B cell (primary cell): ENCODE data around the gene CCR6. TPM values are rescaled to one million over a fixed set of nuclear protein-coding genes. Genes with fewer than 3 reads are reported as not detected.

Experiments
- ATAC-seq: fragments of 200-7000 bp; cut with Tn5 transposase; one replicate; pipeline ENCODE4 v1.10.0; 2021; ENCODE audit warnings: low read depth, mild to moderate bottlenecking, moderate number of reproducible peaks, moderate library complexity
- CTCF ChIA-PET: fragments of 350-600 bp; sonication (Branson Sonifier 250); formaldehyde crosslinking; loops from one replicate; lab custom pipeline; 2021; ENCODE audit warnings: antibody characterized with exemption, inconsistent platforms; lab: Charles Lee
- POLR2A ChIA-PET: fragments of 350-600 bp; sonication (Branson Sonifier 250); formaldehyde crosslinking; loops from one replicate; lab custom pipeline; 2021; ENCODE audit warnings: antibody characterized with exemption; lab: Charles Lee
- DNase-seq: peaks from one replicate; pipeline ENCODE4 v3.0.0; 2013
- H2AFZ ChIP-seq: 2 replicates; pipeline ENCODE4 v1.6.1; 2012; ENCODE audit warnings: mild to moderate bottlenecking, low read depth, low read length; ENCODE audit not compliant: insufficient read depth, poor library complexity, severe bottlenecking
- H3K27ac ChIP-seq, 2 donors: 1 replicate in 1 of 2; 2 replicates in 1 of 2; pipeline ENCODE4 v1.5.1; 2012 to 2013; ENCODE audit warnings: low read length in 2 of 2, mild to moderate bottlenecking in 2 of 2, moderate library complexity in 1 of 2
- H3K27me3 ChIP-seq, 4 experiments: fragments of 200-600 bp in 1 of 4; sonication (generic) in 1 of 4; replicated peaks in 1 of 4; 1 replicate in 2 of 4; 2 replicates in 2 of 4; pipeline versions ENCODE4 v1.6.1 to v1.7.0; 2013 to 2016; ENCODE audit warnings: low read length in 3 of 4, mild to moderate bottlenecking in 2 of 4, mixed read lengths in 1 of 4, moderate library complexity in 1 of 4; ENCODE audit not compliant: insufficient read depth in 4 of 4, control insufficient read depth in 3 of 4; ENCODE audit errors: control extremely low read depth in 1 of 4
- H3K36me3 ChIP-seq, 2 experiments: replicated peaks in 1 of 2; 1 replicate in 1 of 2; 2 replicates in 1 of 2; pipeline versions ENCODE4 v1.6.1 to v1.7.1; 2013; ENCODE audit warnings: low read length in 1 of 2; ENCODE audit not compliant: insufficient read depth in 2 of 2, control insufficient read depth in 1 of 2; ENCODE audit errors: control extremely low read depth in 1 of 2, extremely low read depth in 1 of 2
- H3K4me1 ChIP-seq, 2 donors: fragments of 200-600 bp in 1 of 2; sonication (generic) in 1 of 2; 1 replicate in 1 of 2; 2 replicates in 1 of 2; pipeline versions ENCODE4 v1.5.1 to v1.6.1; 2013 to 2017; ENCODE audit warnings: low read length in 2 of 2; ENCODE audit not compliant: control insufficient read depth in 2 of 2, insufficient read depth in 2 of 2
- H3K4me2 ChIP-seq: replicated peaks from 2 replicates; pipeline ENCODE3; 2012; ENCODE audit warnings: mild to moderate bottlenecking, low read depth, low read length; ENCODE audit not compliant: poor library complexity, severe bottlenecking
- H3K4me3 ChIP-seq, 5 experiments: fragments of 200-600 bp in 1 of 5; sonication (generic) in 1 of 5; 1 replicate in 3 of 5; 2 replicates in 2 of 5; pipeline versions ENCODE4 v1.5.1 to v1.7.0; 2011 to 2016; ENCODE audit warnings: low read length in 4 of 5, mild to moderate bottlenecking in 4 of 5, low read depth in 2 of 5, control low read depth in 1 of 5, moderate library complexity in 1 of 5; ENCODE audit not compliant: insufficient read depth in 1 of 5; ENCODE audit errors: control extremely low read depth in 1 of 5, extremely low read depth in 1 of 5
- H3K79me2 ChIP-seq: fragments of 200-600 bp; sonication (generic); one replicate; pipeline ENCODE4 v1.6.0; 2016; ENCODE audit warnings: low read length; ENCODE audit not compliant: control insufficient read depth, insufficient read depth
- H3K9ac ChIP-seq: fragments of 200-600 bp; sonication (generic); 2 replicates; pipeline ENCODE4 v1.6.1; 2017; ENCODE audit warnings: mild to moderate bottlenecking, low read length, moderate library complexity
- H3K9me3 ChIP-seq, 3 donors: one replicate each; pipeline versions ENCODE4 v1.6.1 to v1.7.1; 2013; ENCODE audit warnings: low read length in 2 of 3; ENCODE audit not compliant: control insufficient read depth in 2 of 3, insufficient read depth in 1 of 3; ENCODE audit errors: control extremely low read depth in 1 of 3
- H4K20me1 ChIP-seq: 2 replicates; pipeline ENCODE4 v1.6.0; 2012; ENCODE audit warnings: mild to moderate bottlenecking, low read length; ENCODE audit not compliant: insufficient read depth, control insufficient read depth, poor library complexity, severe bottlenecking
- H3K27ac Mint-ChIP-seq: one replicate; pipeline ENCODE4 v1.8.0; 2021; ENCODE audit warnings: mixed read lengths
- H3K27me3 Mint-ChIP-seq: one replicate; pipeline ENCODE4 v1.8.0; 2021; ENCODE audit warnings: mixed read lengths
- H3K4me1 Mint-ChIP-seq: one replicate; pipeline ENCODE4 v1.8.0; 2021; ENCODE audit warnings: mixed read lengths
- H3K4me3 Mint-ChIP-seq: one replicate; pipeline ENCODE4 v1.8.0; 2021; ENCODE audit warnings: mixed read lengths
- H3K9me3 Mint-ChIP-seq: one replicate; pipeline ENCODE4 v1.8.0; 2022; ENCODE audit warnings: mixed read lengths; ENCODE audit not compliant: insufficient read depth
- CTCF ChIP-seq: fragments of 200-600 bp; IDR thresholded peaks from one replicate; pipeline ENCODE4 v1.8.0; 2022; ENCODE audit warnings: antibody characterized with exemption, mild to moderate bottlenecking
- EZH2 ChIP-seq: IDR thresholded peaks from 2 replicates; pipeline ENCODE4 v1.6.1; 2012; ENCODE audit warnings: borderline replicate concordance, low read depth, mild to moderate bottlenecking, moderate library complexity, low read length; ENCODE audit not compliant: insufficient read depth, poor library complexity, severe bottlenecking
- WGBS: methylation state at CpG from one replicate; pipeline ENCODE4 v1.1.5; 2013; ENCODE audit warnings: missing lambda C conversion rate; ENCODE audit not compliant: insufficient coverage; 5-methylcytosine and 5-hydroxymethylcytosine counted together
- intact Hi-C: fragments of 100-400 bp; cut with micrococcal nuclease; formaldehyde crosslinking; loops from one replicate; pipeline ENCODE4 v1.10.0; 2022
- polyA plus RNA-seq: library from polyadenylated mRNA; depleted of rRNA; stranded (reverse); fragments of >200 nt; gene quantifications from 2 replicates; pipeline ENCODE4 v1.2.3, GENCODE V29; 2012
- total RNA-seq, 2 donors: library from RNA; stranded (reverse); fragments of 120-200 nt in 1 of 2; gene quantifications; 1 replicate in 1 of 2; 2 replicates in 1 of 2; pipeline versions ENCODE4 v1.2.3 to v1.2.4, GENCODE V29; 2013 to 2022

Gene CCR6
- total and polyA plus RNA-seq, 2 donors (not counting 1 experiment from before 2014, with no cell fraction given), result 18.2 to 30.9 TPM

GRCh38 chr6:167077241-167077932, 45.5 kb upstream of the CCR6 start:
- intact Hi-C loops, result loop anchor here (5.0 kb wide), 1 partner anchor 290 kb away; no protein-coding TSS in a partner anchor
- Histone ChIP-seq H3K4me3 (no peak overlapping the region), H3K9me3 (peaks cover 0 to 8% (median 3%) of the 10 kb centered on the region in 3 donors), H3K4me1 (peaks cover 51 to 52% of the 10 kb centered on the region in 2 donors), H2AFZ (no peak overlapping the region), H3K27me3 (no peaks in the 10 kb centered on the region), H3K4me2 (no peak overlapping the region), H3K79me2 (peaks cover 5% of the 10 kb centered on the region), H3K27ac (no peak overlapping the region), H3K36me3 (no peaks in the 10 kb centered on the region), H3K9ac (no peak overlapping the region), H4K20me1 (no peaks in the 10 kb centered on the region)
- CTCF ChIA-PET, result interaction anchor here (0.6 to 4.6 kb wide), 6 partner anchors 17 to 66 kb away, joined by 3 to 29 read pairs (median 4); no protein-coding TSS in a partner anchor
- no peaks in the 10 kb centered on the region for H3K27me3 Mint-ChIP-seq
- peak overlapping the region; percentile 77 for H3K27ac Mint-ChIP-seq
- TF ChIP-seq CTCF (no peak), EZH2 (no peak)
- H3K4me3 Mint-ChIP-seq, result no peak overlapping the region
- ATAC-seq (no peak), DNase-seq (no peak)
- 93% methylated on average over 11 of the region's 15 CpGs for WGBS
- POLR2A ChIA-PET, result interaction anchor here (1.0 to 1.7 kb wide), 2 partner anchors 10 to 16 kb away, joined by 3 to 4 read pairs; no protein-coding TSS in a partner anchor
- H3K4me1 Mint-ChIP-seq, result peaks cover 46% of the 10 kb centered on the region
- H3K9me3 Mint-ChIP-seq, result no peaks in the 10 kb centered on the region

- Histone ChIP-seq H3K27ac (peak overlapping the region; percentile 11 to 87), H3K36me3 (no peaks in the 10 kb centered on the region), H4K20me1 (no peaks in the 10 kb centered on the region), H3K4me3 (no peak overlapping the region), H2AFZ (peak overlapping the region; percentile 5), H3K4me2 (peak overlapping the region; percentile 70), H3K27me3 (no peaks in the 10 kb centered on the region), H3K4me1 (peaks cover 47% of the 10 kb centered on the region in 2 donors), H3K79me2 (peaks cover 5% of the 10 kb centered on the region), H3K9me3 (no peaks in the 10 kb centered on the region), H3K9ac (no peak overlapping the region)
- 91% methylated on average over 7 of the region's 8 CpGs for WGBS
- TF ChIP-seq CTCF (no peak), EZH2 (no peak)
- POLR2A ChIA-PET, result interaction anchor here (1.1 kb wide), 1 partner anchor 35 kb away, joined by 3 read pairs; no protein-coding TSS in a partner anchor
- Mint-ChIP-seq H3K4me1 (peaks cover 41% of the 10 kb centered on the region), H3K9me3 (no peaks in the 10 kb centered on the region), H3K4me3 (peak overlapping the region; percentile 6), H3K27ac (peak overlapping the region; percentile 93), H3K27me3 (no peaks in the 10 kb centered on the region)
- ATAC-seq (no peak), DNase-seq (no peak)
- CTCF ChIA-PET, result interaction anchor here (1.6 to 4.6 kb wide), 3 partner anchors 16 to 62 kb away, joined by 4 to 29 read pairs (median 14); no protein-coding TSS in a partner anchor
- intact Hi-C loops, result loop anchor here (1.0 to 5.0 kb wide), 6 partner anchors 30 to 291 kb away; partner anchors contain the start of gene CEP43
These were observed 44.2 kb upstream of the CCR6 start for GRCh38 chr6:167078745-167079144.
